ENCODE measurements around the gene C2orf76. TPM values are rescaled to one million over a fixed set of nuclear protein-coding genes. Genes with fewer than 3 reads are reported as not detected.

The C2orf76 gene
- polyA plus RNA-seq, 1 donor from 2014 or later = 19.5 TPM

DNA sequence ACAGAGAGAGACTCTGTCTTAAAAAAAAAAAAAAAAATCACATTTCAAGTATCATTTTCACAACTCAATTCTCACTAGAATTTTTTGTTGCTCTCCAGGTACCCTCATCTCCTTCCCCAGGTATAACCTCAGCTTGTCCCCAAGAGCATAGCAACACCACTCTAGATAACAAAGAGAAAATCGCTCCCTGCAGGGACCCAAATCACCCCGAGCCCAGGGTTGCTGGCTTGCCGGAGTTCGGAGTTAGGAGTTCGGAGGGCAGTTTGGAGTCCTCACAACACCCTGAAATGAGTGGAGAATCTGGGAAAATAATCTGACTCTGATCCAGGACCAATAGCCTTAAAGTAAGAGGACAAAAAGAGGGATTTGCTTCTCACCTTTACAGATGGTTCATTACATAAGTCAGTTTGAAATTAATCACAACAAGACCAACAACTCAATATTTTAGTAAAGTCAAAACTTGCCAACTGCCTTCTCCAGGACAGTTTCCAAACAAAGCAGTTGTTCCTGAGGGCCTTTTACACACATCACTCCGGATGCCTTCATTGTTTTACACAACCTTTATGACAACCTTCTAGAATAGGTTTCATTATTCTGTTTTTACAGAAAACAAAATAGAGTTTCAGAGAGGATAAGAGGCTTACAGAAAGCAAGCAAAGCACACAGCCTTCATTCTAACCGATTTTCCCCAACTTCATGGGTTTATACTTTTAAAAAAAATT, 59.1 kb downstream of the C2orf76 start:
- H3K36me3 Mint-ChIP-seq = peaks cover 6% of the 10 kb centered on the region

DNA sequence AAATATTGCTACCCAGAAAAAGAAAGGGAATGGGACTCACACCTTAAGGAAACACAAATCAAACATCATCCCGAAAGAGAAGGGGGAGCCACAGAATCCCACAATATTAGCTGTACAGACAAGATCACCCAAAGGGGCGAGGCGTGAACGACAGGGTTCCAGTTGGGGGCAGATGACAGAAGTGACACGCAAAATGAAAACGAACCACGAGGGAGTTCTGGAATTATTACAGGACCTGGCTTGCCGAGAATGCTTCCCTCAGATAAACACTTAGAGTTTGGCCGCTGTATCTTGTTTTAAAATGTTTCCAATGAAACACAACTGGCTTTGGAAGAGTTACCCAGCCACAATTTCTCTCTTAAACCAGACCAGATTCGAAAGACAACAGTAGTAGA, 60.4 kb downstream of the C2orf76 start:
- H3K4me3 Mint-ChIP-seq = no peak overlapping the region
- no peaks in the 10 kb centered on the region for H3K9me3 Mint-ChIP-seq
- H3K4me1 Mint-ChIP-seq = peaks cover 4 to 5% (median 5%) of the 10 kb centered on the region in 3 donors
- H3K27ac Mint-ChIP-seq = peak overlapping the region in 1 of 3 donors; percentile 11
- H3K27me3 Mint-ChIP-seq = no peaks in the 10 kb centered on the region
- peaks cover 9% of the 10 kb centered on the region for H3K36me3 Mint-ChIP-seq

More for the DNA sequence above, 59.1 kb downstream of the C2orf76 start:
- Mint-ChIP-seq H3K4me3 (no peak overlapping the region), H3K4me1 (peaks cover 5 to 10% (median 8%) of the 10 kb centered on the region in 3 donors), H3K9me3 (no peaks in the 10 kb centered on the region), H3K27me3 (no peaks in the 10 kb centered on the region), H3K27ac (no peak overlapping the region)

DNA sequence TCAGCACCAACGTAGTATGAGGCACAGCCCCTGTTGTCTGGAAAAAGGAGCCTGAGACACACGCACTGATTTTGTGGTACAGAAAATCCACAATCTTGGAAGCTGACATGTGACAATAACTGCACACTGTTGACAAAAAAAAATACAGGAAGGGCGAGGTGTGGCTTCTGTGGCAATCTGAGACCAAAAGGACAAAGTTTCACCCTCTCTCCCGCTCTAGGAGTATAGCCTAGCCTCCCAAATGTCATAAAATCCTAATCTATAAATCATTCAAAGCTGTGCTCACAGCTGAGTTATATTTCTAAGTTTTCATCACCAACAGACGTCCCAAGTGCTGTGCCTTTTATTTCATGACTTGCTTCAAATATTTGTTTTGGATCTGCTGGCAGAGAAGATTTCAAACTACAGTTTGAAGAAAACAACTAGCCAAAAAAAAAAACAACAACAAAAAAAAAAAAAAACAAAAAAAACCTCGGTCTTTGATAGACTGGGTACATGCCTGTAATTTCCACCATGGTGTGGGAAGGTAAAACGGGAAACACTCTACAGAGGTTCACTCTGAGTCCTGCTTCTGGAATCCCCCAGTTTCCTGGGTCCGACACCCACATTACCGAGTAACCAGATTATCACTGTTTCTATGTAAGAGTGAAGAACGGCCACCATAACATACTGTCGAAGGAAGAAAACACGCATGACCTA, 61.0 kb downstream of the C2orf76 start:
- H3K4me3 Mint-ChIP-seq = no peak overlapping the region
- H3K27me3 Mint-ChIP-seq = no peaks in the 10 kb centered on the region
- H3K4me1 Mint-ChIP-seq = no peaks in the 10 kb centered on the region
- H3K27ac Mint-ChIP-seq = peak overlapping the region in 1 of 3 donors; percentile 11
- no peaks in the 10 kb centered on the region for H3K9me3 Mint-ChIP-seq
- H3K36me3 Mint-ChIP-seq = peaks cover 9% of the 10 kb centered on the region

DNA sequence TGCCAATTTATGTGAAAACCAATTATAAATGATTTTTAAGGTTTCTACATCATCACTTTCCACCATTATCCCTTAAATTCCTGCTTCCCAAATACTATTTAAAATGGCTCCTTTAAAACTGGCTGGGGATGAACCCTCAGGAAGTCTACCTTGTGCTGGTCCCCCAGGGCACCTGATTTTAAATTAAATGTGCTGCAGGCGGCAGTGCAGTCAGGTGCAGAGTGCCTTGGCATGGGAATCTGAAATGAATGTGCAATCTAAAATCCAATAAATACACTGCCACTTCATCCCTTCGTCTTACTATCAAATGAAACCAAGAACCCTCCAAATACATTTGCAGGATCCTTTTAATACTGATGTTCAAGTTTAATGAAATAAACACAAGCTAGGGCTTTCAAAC, 61.8 kb downstream of the C2orf76 start:
- peaks cover 9% of the 10 kb centered on the region for H3K36me3 Mint-ChIP-seq
- H3K27me3 Mint-ChIP-seq = no peaks in the 10 kb centered on the region
- H3K27ac Mint-ChIP-seq = no peak overlapping the region
- peaks cover 0 to 4% (median 0%) of the 10 kb centered on the region in 3 donors for H3K9me3 Mint-ChIP-seq
- peaks cover 0 to 2% (median 0%) of the 10 kb centered on the region in 3 donors for H3K4me1 Mint-ChIP-seq
- no peak overlapping the region for H3K4me3 Mint-ChIP-seq

DNA sequence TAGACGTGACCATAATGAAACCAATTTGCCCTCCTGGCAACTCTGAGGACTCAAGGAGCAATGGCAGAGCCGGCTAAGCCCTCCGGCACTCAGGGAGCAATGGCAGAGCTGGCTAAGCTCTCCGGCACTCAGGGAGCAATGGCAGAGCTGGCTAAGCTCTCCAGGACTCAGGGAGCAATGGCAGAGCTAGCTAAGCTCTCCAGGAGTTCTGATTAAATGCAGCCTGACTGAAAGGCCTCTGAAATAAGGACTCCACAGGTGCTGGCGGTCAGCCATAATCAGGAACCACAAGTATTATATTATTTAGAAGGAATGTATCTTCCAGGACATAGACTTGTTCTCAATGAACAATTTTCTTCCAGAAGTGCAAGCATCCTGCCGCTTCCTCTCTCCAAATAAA, 65.2 kb downstream of the C2orf76 start:
- H3K36me3 Mint-ChIP-seq = peaks cover 8% of the 10 kb centered on the region
- H3K9me3 Mint-ChIP-seq = peaks cover 0 to 4% (median 0%) of the 10 kb centered on the region in 3 donors
- peaks cover 0 to 2% (median 0%) of the 10 kb centered on the region in 3 donors for H3K4me1 Mint-ChIP-seq
- no peak overlapping the region for H3K27ac Mint-ChIP-seq
- H3K27me3 Mint-ChIP-seq = no peaks in the 10 kb centered on the region
- H3K4me3 Mint-ChIP-seq = no peak overlapping the region

DNA sequence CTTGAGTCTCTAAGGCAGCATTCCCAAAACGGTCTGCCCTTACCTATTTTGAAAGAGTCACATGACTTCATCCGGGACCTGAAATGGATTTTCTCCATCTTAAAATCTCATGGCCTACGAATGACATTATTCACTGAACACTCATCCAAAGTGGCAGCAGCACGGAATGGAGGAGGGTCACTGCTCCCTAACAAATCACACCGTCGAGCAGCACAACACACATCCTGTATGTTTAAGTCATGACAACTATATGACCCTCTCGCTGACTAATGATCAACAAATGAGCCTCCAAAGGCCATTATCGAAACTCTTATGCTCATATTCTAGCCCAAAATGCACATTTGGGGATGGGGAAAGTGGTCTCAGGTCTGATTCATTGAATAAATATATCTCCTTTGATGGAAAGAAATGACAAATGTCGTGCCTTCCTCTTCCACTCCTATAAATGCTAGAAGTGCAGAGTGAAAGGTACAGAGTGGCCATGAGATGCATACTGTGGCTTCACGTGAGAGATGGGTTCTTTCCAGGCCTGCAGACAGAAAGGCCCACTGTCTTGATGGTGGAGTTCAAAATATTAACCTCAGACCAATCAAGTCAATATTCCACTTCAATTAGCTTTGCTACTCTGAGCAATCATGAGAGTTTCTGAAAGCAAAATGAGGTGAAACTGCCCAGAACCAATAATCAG, 70.8 kb downstream of the C2orf76 start:
- H3K36me3 Mint-ChIP-seq = peaks cover 5% of the 10 kb centered on the region
- no peaks in the 10 kb centered on the region for H3K27me3 Mint-ChIP-seq
- no peak overlapping the region for H3K27ac Mint-ChIP-seq
- no peak overlapping the region for H3K4me3 Mint-ChIP-seq
- peaks cover 0 to 7% (median 0%) of the 10 kb centered on the region in 3 donors for H3K4me1 Mint-ChIP-seq
- H3K9me3 Mint-ChIP-seq = peaks cover 0 to 4% (median 0%) of the 10 kb centered on the region in 3 donors

DNA sequence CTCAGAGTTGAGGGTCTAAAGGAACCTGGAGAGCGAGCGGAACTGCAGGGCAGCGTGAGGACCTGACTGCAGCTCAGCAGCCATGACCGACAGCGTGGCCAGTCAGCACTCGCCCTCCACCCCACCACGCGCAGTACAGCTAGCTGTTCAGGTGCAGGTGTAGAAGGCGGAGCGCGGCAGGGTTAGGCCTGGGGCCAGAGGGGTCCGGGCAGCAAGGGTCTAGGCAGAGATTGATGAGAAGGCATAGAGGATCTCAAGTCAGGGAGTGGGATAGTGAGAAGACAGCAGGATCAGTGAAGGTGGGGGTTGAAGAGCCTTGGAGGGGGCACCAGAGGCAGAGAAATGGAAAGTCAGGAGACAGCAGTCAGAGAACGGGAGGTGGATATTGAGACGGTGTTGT, 72.0 kb downstream of the C2orf76 start:
- no peaks in the 10 kb centered on the region for H3K9me3 Mint-ChIP-seq
- no peak overlapping the region for H3K4me3 Mint-ChIP-seq
- no peak overlapping the region for H3K27ac Mint-ChIP-seq

DNA sequence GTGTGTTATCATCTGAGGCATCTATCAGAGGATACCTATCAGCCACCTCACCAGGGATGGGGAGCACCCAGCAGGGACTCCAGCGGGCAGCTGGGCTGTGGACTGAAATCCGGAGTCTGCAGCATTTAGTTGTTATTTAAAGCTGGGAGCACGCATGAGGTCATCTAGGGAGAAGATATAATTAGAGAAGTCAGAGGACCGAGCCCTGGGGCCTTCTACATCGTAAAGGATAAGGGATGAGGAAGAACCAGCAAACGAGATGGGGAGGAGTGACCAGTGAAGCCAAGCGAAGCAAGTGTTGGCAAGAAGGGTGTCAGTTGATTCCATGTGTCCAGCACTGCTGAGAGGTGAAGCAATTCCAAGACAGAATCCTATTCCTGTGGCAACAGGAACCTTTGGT, 72.7 kb downstream of the C2orf76 start:
- Mint-ChIP-seq H3K36me3 (no peaks in the 10 kb centered on the region), H3K27me3 (no peaks in the 10 kb centered on the region), H3K4me1 (peaks cover 0 to 6% (median 0%) of the 10 kb centered on the region in 3 donors), H3K27ac (no peak overlapping the region), H3K9me3 (no peaks in the 10 kb centered on the region), H3K4me3 (no peak overlapping the region)

More for the DNA sequence above, 72.0 kb downstream of the C2orf76 start:
- Mint-ChIP-seq H3K27me3 (no peaks in the 10 kb centered on the region), H3K4me1 (peaks cover 0 to 6% (median 0%) of the 10 kb centered on the region in 3 donors), H3K36me3 (peaks cover 1% of the 10 kb centered on the region)

DNA sequence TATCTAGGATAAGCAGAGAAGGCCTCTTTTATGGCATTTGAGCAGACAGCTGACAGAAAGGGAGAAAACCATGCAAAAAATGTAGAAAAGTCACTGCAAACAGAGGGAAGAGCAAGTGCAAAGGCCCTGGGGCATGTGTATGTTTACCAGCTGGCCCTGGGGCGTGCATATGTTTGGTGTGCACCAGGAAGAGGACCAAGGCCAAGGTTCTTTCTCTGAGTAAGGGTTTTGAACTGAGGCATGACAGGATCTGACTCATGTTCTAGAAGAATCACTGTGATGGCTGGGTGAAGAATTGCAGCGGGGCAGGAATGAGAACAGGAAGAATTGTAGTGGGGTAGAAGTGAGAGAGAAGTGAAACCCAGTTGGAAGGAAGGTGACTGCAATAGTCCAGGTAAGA, 73.4 kb downstream of the C2orf76 start:
- peaks cover 0 to 6% (median 0%) of the 10 kb centered on the region in 3 donors for H3K4me1 Mint-ChIP-seq
- no peaks in the 10 kb centered on the region for H3K9me3 Mint-ChIP-seq
- no peak overlapping the region for H3K27ac Mint-ChIP-seq
- no peaks in the 10 kb centered on the region for H3K36me3 Mint-ChIP-seq
- H3K27me3 Mint-ChIP-seq = no peaks in the 10 kb centered on the region
- no peak overlapping the region for H3K4me3 Mint-ChIP-seq

DNA sequence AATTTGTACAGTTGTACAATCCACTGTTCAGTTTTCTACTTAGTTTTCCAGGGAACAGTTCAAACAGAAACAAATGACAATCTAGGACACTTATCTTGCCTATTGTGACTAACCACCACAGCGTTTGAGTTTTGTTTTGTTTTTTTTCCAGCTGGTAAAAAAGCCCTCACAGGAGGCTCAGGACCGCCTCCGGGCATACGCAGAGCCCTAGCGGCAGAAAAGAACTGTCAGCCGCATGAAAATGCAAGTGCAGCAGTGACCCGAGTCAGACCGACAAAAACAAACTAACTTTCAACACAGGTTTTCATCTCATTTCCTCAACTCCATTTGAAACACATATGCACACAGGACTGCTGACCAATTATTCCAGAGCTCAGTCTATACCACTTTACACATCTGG, 74.4 kb downstream of the C2orf76 start:
- no peak overlapping the region for H3K4me3 Mint-ChIP-seq
- no peaks in the 10 kb centered on the region for H3K27me3 Mint-ChIP-seq
- H3K4me1 Mint-ChIP-seq = peaks cover 0 to 6% (median 0%) of the 10 kb centered on the region in 3 donors
- H3K27ac Mint-ChIP-seq = peak overlapping the region in 1 of 3 donors; percentile 2
- H3K9me3 Mint-ChIP-seq = no peaks in the 10 kb centered on the region
- no peaks in the 10 kb centered on the region for H3K36me3 Mint-ChIP-seq

DNA sequence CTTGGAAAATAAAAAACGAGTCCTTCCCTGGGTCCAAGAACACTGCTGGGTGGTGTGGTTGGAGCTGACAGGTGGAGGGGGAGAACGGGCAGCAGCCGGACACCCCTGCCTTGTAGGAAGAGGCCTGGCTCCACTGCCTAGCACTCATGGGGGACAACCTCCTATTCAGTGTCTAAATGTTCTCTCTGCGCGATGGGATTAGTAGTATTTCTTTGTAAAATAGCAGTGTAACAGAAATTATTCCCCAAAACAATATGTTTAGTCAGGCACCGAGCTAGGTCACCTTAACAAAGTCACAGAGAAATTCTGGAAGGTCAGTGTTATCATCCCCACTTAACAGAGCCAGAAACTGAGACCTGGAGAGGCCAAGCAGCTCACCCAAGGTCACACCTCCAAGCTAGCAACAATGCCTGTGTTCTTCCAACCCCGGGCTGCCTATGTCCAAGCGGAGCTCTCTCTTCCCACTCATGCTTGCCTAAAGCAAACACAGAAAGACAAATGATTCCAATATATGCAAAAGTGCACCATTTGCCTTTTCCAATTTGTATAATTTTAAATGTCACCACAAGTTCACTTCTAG, 75.0 kb downstream of the C2orf76 start:
- no peaks in the 10 kb centered on the region for H3K36me3 Mint-ChIP-seq
- H3K27me3 Mint-ChIP-seq = no peaks in the 10 kb centered on the region
- no peak overlapping the region for H3K4me3 Mint-ChIP-seq
- H3K27ac Mint-ChIP-seq = no peak overlapping the region
- no peaks in the 10 kb centered on the region for H3K9me3 Mint-ChIP-seq
- H3K4me1 Mint-ChIP-seq = peaks cover 0 to 6% (median 0%) of the 10 kb centered on the region in 3 donors

DNA sequence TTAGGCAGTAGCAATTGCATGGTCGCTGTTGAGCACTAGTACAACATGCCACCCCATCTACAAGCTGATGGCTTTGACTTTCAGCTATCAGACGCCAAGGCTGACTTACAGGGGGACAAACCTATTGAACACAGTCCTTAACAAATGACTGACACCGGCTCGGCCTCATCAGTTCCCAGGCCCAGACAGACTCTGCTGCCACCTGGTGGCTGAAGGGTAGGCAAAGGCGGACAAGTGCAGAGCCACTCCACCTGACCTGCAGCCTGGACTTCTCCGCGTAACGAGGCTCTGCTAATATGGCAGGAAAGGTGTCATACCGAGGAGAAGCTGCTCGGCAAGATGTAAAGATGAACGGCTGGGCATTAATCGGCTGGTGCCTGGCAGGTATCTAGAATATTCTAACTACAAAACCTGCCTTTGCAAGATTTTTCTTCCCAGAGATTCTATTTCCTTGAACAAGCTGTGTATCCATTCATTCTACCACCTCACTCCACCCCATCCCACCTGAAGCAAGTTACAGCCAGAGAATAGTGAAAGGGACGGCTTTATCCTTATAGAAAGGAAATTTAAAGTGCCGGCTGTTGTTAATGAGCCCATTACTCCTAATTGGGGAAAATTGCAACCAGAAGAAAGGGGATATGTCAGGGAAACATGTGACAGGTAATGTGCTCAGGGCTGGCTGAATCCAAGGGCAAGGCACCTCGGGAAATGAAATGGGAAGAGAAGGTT, 75.6 kb downstream of the C2orf76 start:
- Mint-ChIP-seq H3K4me3 (no peak overlapping the region), H3K27me3 (no peaks in the 10 kb centered on the region), H3K9me3 (no peaks in the 10 kb centered on the region), H3K36me3 (no peaks in the 10 kb centered on the region), H3K27ac (no peak overlapping the region), H3K4me1 (peaks cover 0 to 6% (median 0%) of the 10 kb centered on the region in 3 donors)

DNA sequence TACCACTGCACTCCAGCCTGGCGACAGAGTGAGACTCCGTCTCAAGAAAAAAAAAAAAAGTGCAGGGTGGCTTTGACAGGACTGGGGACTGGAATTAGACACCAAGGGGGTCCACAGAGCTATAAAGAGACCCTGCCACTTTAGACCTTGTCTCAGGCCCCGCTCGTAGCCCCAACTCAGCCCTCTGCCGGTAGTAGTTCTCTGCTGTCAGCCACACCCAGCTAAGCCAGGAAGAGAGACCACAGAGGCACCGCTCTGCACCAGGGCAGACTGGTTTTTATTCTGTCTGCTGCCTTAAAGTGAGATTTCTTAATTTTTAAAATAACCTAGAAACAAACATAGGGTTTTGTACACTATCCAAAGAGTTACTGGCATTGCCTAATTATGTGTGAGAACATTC, 77.0 kb downstream of the C2orf76 start:
- Mint-ChIP-seq H3K4me1 (peaks cover 0 to 6% (median 0%) of the 10 kb centered on the region in 3 donors), H3K27ac (no peak overlapping the region), H3K9me3 (no peaks in the 10 kb centered on the region), H3K4me3 (no peak overlapping the region), H3K36me3 (no peaks in the 10 kb centered on the region), H3K27me3 (no peaks in the 10 kb centered on the region)

DNA sequence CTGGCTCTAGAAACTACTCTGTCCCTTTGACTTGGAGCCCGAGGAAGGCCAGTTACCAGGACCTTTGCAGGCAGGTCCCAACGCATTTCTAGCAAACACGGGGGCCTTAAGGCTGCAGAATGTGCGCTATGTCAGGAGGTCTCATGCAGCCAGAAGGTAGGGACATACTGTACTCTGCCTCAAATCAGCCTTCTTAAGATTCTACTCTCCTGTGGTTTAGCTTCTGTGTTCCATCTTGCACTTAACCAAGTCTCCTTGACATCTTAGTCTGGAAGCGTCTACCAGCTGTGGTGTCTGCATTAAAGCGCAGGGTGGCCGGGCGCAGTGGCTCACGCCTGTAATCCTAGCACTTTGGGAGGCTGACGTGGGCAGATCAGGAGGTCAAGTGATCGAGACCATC, 77.5 kb downstream of the C2orf76 start:
- Mint-ChIP-seq H3K36me3 (no peaks in the 10 kb centered on the region), H3K27ac (no peak overlapping the region), H3K4me3 (no peak overlapping the region), H3K4me1 (peaks cover 0 to 6% (median 0%) of the 10 kb centered on the region in 3 donors), H3K27me3 (no peaks in the 10 kb centered on the region), H3K9me3 (no peaks in the 10 kb centered on the region)

Measured in IgD-negative memory B cell (primary cell).